Adrenal gland (tissue), 12 donors: Measurements from ENCODE around the gene RGS14. TPM values are rescaled to one million over a fixed set of nuclear protein-coding genes. Genes with fewer than 3 reads are reported as not detected.
"Not testable (repeated sequence)": the region's sequence is repeated elsewhere in the genome, so short reads cannot be mapped to it uniquely, and the experiment has no call there.

Source experiments
- DNase-seq, 7 donors: peaks; one replicate each; pipeline ENCODE4 v3.0.0-alpha.2; 2019 to 2020
- H3K27ac ChIP-seq, 5 donors: fragments of 200-600 bp; sonication (generic) in 4 of 5; 1 replicate in 3 of 5; 2 replicates in 2 of 5; pipeline versions ENCODE4 v1.5.1 to v1.8.0; 2016 to 2020; ENCODE audit warnings: mild to moderate bottlenecking in 1 of 5
- H3K27me3 ChIP-seq: fragments of 200-600 bp; 2 replicates; pipeline ENCODE4 v1.8.0; 2021
- H3K36me3 ChIP-seq, 2 donors: fragments of 200-600 bp; replicated peaks in 1 of 2; 1 replicate in 1 of 2; 2 replicates in 1 of 2; pipeline versions ENCODE4 v1.5.1 to v1.8.0; 2018 to 2022
- H3K4me1 ChIP-seq, 2 donors: fragments of 200-600 bp; replicated peaks in 1 of 2; 1 replicate in 1 of 2; 2 replicates in 1 of 2; pipeline versions ENCODE4 v1.5.1 to v1.8.0; 2018 to 2021
- H3K4me3 ChIP-seq, 4 donors: fragments of 200-600 bp; sonication (generic) in 3 of 4; one replicate each; pipeline ENCODE4 v1.5.1; 2016 to 2018
- H3K9me3 ChIP-seq, 3 donors: fragments of 200-600 bp; sonication (generic) in 1 of 3; replicated peaks in 1 of 3; 1 replicate in 2 of 3; 2 replicates in 1 of 3; pipeline versions ENCODE4 v1.5.1 to v1.8.0; 2016 to 2021
- CTCF ChIP-seq, 6 experiments: fragments of 450-650 bp in 4 of 6; fragments of 200-600 bp in 2 of 6; sonication (generic) in 1 of 6; IDR thresholded peaks; 1 replicate in 5 of 6; 2 replicates in 1 of 6; pipeline versions ENCODE4 v1.5.1 to v1.8.0; 2016 to 2021; ENCODE audit warnings: antibody characterized with exemption in 6 of 6, mild to moderate bottlenecking in 2 of 6, moderate library complexity in 1 of 6
- POLR2A ChIP-seq, 2 donors: fragments of 450-650 bp; IDR thresholded peaks; one replicate each; pipeline ENCODE4 v1.6.1; 2017; ENCODE audit warnings: antibody characterized with exemption in 2 of 2, mild to moderate bottlenecking in 2 of 2, moderate library complexity in 1 of 2
- WGBS, 4 donors: extraction: QIAGEN DNeasy Blood & Tissue Kit in 2 of 4; methylation state at CpG; one replicate each; pipeline versions ENCODE4 v1.1.5 to v1.1.7; 2013 to 2017; 5-methylcytosine and 5-hydroxymethylcytosine counted together
- intact Hi-C, 2 donors: fragments of 100-400 bp; cut with DNase I; formaldehyde crosslinking; loops; one replicate each; pipeline versions ENCODE4 v1.14.1 to v1.15.0; 2022 to 2023
- polyA plus RNA-seq, 3 donors: library from polyadenylated mRNA; stranded (reverse); fragments of 200-250 nt in 2 of 3; fragments of 350-450 nt in 1 of 3; fragmentation: Illumina TruSeq in 1 of 3; extraction: RNeasy Lipid Tissue Mini Kit (QIAGEN cat#74804) in 1 of 3; gene quantifications; one replicate each; pipeline ENCODE4 v1.2.3, GENCODE V29; 2013 to 2014
- total RNA-seq, 9 donors: library from RNA; depleted of rRNA in 4 of 9; stranded (reverse); fragments of >200 nt in 4 of 9; fragments of 120-200 nt in 1 of 9; fragmentation: NEBNext Ultra II Directional in 1 of 9; extraction: Animal tissue kit (Norgen Biotek cat#: 25700) in 1 of 9; gene quantifications; one replicate each; pipeline versions ENCODE4 v1.1.0 to v1.2.4, GENCODE V29; 2013 to 2023
- donor health status: healthy with polysubstance abuse.
- donor health status: Bipolar disorder and iron deficiency.
- donor health status: DM: yes; HTN: yes; CAD: no.
- donor health status: DM: no; HTN: no; CAD: no.
- donor health status: DM: no; HTN: no; CAD: no.
- donor health status: DM: yes; HTN: yes; CAD: no.

The RGS14 gene
- total and polyA plus RNA-seq, 12 donors = 2.3 to 36.3 (median 15.5) TPM

DNA sequence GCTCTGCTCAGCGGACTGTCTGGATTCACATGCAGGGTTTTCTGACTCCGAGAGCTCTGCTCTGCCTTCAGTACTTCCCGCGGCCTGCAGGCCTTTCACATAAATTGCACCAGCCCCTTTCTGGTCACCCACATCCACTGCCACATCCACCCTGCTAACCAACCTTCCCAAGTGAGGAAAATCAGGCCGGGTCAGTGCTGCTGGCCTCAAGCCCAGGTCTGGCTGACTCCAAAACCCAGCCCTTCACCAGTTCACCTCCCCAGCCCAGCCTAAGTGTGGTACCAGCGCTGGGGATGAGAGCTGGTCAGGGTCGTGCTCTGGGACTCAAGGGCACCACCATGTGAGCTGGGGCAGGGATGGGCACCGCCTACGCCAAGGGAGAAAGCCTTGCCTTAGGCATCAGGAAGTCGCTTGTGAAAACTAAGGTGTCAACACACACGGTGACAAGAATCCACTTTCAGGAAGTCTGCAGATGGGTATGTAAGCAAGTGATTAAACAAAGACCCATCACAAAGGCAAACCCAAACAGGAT is 18.6 kb upstream of the RGS14 start:
- Histone ChIP-seq H3K4me1 (no peaks in the 10 kb centered on the region), H3K4me3 (no peak overlapping the region), H3K9me3 (no peaks in the 10 kb centered on the region), H3K36me3 (peaks cover 0 to 52% of the 10 kb centered on the region in 2 donors), H3K27me3 (no peaks in the 10 kb centered on the region), H3K27ac (no peak overlapping the region)
- whole genome bisulfite sequencing, 4 donors = 60 to 71% (median 61%) methylated on average over 9 to 11 of the region's 11 CpGs
- DNase-seq = no peak
- intact Hi-C loops = no loop called here
- TF ChIP-seq POLR2A (IDR thresholded peaks at IDR 0.05) = no peak

- H3K9me3 ChIP-seq, H3K27ac ChIP-seq, intact Hi-C loops, H3K27me3 ChIP-seq, H3K4me3 ChIP-seq, DNase-seq: not testable (repeated sequence)
- 92 to 95% (median 94%) methylated on average over 14 of the region's 14 CpGs for WGBS, 4 donors
- Histone ChIP-seq H3K4me1 (peaks cover 0 to 17% of the 10 kb centered on the region in 2 donors), H3K36me3 (peaks cover 0 to 21% of the 10 kb centered on the region in 2 donors)
These were observed 14.7 kb upstream of the RGS14 start for GRCh38 chr5:177343000-177343399.

DNA sequence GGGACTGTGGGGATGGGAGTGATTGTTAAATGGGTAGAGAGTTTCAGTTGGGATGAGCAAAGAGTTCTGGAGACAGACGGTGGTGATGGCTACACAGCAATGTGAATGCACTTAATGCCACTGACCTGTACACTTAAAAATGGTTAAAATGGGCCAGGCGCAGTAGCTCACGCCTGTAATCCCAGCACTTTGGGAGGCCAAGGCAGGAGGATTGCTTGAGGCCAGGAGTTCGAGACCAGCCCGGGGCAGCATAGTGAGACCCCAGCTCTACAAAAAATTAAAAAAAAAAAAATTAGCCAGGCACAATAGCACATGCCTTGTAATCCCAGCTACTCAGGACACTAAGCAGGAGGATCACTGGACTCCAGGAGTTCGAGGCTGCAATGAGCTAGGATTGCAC is 13.9 kb upstream of the RGS14 start:
- TF ChIP-seq CTCF (IDR thresholded peaks at IDR 0.05) (no peak), POLR2A (IDR thresholded peaks at IDR 0.05) (no peak)
- Histone ChIP-seq H3K9me3 (no peaks in the 10 kb centered on the region), H3K27me3 (no peaks in the 10 kb centered on the region), H3K4me1 (peaks cover 0 to 22% of the 10 kb centered on the region in 2 donors), H3K4me3 (no peak overlapping the region), H3K27ac (no peak overlapping the region), H3K36me3 (peaks cover 0 to 16% of the 10 kb centered on the region in 2 donors)
- DNase-seq = no peak
- WGBS, 4 donors = 95 to 98% (median 96%) methylated on average over 6 of the region's 6 CpGs
- intact Hi-C loops = no loop called here

DNA sequence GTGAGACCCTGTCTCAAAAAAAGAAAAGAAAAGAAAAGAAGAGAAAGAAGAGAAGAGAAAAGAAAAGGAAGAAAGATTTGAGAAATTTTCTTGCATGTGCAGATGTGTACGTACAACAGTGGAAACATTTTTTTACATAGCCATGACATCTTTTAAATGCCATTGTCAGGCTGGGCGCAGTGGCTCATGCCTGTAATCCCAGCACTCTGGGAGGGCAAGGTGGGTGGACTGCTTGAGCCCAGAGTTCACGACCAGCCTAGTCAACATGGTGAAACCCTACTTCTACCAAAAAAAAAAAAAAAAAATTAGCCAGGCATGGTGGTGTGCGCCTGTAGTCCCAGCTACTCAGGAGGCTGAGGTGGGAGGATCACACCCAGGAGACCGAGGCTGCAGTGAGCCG is 12.8 kb upstream of the RGS14 start:
- DNase-seq = no peak
- whole genome bisulfite sequencing, 4 donors = 95 to 98% (median 96%) methylated on average over 6 of the region's 6 CpGs
- intact Hi-C loops = no loop called here
- Histone ChIP-seq H3K36me3 (peaks cover 0 to 19% of the 10 kb centered on the region in 2 donors), H3K27ac (no peak overlapping the region), H3K9me3 (no peaks in the 10 kb centered on the region), H3K4me3 (no peak overlapping the region), H3K27me3 (no peaks in the 10 kb centered on the region), H3K4me1 (peaks cover 7 to 24% of the 10 kb centered on the region in 2 donors)
- no peak for TF ChIP-seq POLR2A (IDR thresholded peaks at IDR 0.05)

DNA sequence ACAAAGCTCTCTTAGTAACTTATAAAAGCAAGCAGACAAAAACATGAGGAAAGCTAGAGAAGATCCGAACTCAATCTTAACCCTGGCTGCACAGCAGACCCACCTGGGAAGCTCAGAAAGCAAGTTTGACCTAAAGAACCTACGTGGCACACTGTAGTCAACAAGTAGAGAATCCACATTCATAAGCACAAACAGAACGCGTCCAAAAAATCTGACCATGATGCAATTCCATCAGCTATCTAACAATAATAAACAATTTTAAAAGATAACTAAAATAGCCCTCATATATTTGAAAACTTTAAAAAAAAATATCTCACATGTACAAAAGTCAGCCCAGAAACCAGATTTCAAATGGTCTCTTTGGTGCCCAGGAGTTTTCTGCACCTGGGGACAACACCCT is 10.9 kb upstream of the RGS14 start:
- intact Hi-C loops = no loop called here
- no peaks in the 10 kb centered on the region for H3K9me3 ChIP-seq
- 66 to 83% (median 71%) methylated on average over 4 of the region's 4 CpGs for WGBS, 4 donors
- H3K27ac ChIP-seq = no peak overlapping the region
- H3K4me1 ChIP-seq = peaks cover 17 to 36% of the 10 kb centered on the region in 2 donors
- H3K4me3 ChIP-seq = no peak overlapping the region
- H3K27me3 ChIP-seq = no peaks in the 10 kb centered on the region
- H3K36me3 ChIP-seq = peaks cover 0 to 12% of the 10 kb centered on the region in 2 donors
- DNase-seq = no peak
- no peak for TF ChIP-seq CTCF (IDR thresholded peaks at IDR 0.05)
- TF ChIP-seq POLR2A (IDR thresholded peaks at IDR 0.05) = no peak

DNA sequence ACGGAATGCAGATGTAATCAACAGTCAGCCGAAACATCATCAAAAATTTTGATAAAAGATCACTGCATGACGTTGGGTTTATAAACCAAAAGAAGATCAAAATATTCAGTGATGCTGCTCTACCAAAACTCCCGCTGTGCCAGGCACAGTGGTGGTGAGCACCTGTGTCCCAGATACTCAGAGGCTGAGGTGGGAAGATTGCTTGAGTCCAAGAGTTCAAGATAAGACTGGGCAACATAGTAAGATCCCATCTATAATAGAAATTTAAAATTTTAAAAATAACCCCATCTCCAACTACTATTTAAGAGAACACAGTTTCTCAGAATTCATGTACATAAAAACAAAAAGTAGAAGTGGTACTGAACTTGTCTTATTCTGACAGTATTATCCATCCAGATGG is 10.0 kb upstream of the RGS14 start:
- DNase-seq = no peak
- TF ChIP-seq POLR2A (IDR thresholded peaks at IDR 0.05) (no peak), CTCF (IDR thresholded peaks at IDR 0.05) (no peak)
- Histone ChIP-seq H3K36me3 (peaks cover 0 to 10% of the 10 kb centered on the region in 2 donors), H3K9me3 (no peaks in the 10 kb centered on the region), H3K4me3 (no peak overlapping the region), H3K27me3 (no peaks in the 10 kb centered on the region), H3K27ac (no peak overlapping the region), H3K4me1 (peaks cover 17 to 39% of the 10 kb centered on the region in 2 donors)
- intact Hi-C loops = no loop called here
- 84 to 97% (median 91%) methylated on average over 4 of the region's 4 CpGs for WGBS, 4 donors
